Smooth muscle cell of the coronary artery (primary cell): ENCODE results near the gene TOGARAM1. TPM values are rescaled to one million over a fixed set of nuclear protein-coding genes. Genes with fewer than 3 reads are reported as not detected.

ENCODE experiments used
- total RNA-seq: library from RNA; depleted of rRNA; stranded (reverse); fragments of >200 nt; gene quantifications from 2 replicates; pipeline ENCODE4 v1.2.3, GENCODE V29; 2014; ENCODE audit warnings: low replicate concordance

TOGARAM1 gene
- total RNA-seq: 11.4 and 14.7 TPM in 2 replicates

GRCh38 chr14:44961554-44962333, at the start of gene TOGARAM1, which contains the start of gene KLHL28:
Gene TOGARAM1 (plus strand): TSS chr14:44962190. CDS start chr14:44962422, 232 bp downstream.
Gene KLHL28 (minus strand): TSS chr14:44961947. CDS start chr14:44945928, 16,019 bp downstream.

DNA sequence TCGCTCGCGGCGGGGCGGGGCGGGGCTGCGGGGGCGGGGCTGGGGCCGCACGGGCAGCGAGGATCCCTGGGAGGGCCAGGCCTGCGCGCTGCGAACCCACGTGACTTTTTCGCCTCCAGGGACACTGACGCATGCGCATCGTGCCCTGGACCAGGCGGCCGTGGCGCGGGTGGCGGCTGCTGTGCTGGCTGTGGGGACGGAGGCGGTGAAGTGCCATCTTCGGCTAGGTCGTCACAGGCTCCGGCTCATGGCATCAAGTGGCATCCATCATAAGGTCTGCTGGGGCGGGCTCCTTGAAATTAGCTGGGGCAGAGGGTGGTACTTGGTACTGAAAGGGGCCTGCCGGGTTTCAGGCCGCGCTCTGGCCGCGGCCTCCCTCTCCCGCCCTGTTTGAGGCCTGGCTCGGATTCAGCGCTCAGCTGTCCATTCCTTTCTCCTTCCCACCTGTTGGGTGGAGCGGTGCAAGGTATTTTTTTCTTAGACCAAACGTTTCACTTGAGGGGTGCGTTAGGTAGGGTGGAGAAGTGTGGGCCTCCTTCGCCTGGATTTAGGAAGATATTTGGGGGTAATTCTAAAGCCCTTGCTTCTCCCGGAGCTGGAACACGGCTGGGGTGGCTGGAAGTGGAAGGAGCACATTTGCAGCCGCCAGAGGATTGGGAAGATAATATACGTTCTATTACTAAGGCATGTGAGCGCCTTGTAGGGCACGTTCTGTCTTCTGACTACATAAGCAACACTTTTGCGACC, 122.2 kb downstream of the TOGARAM1 start, which contains the start of gene PRPF39:
Gene PRPF39 (plus strand): TSS at position 141 of the 747 bp plus-strand sequence. CDS start 11,124 bp downstream, outside the sequence.

Other genes starting within 250 kb of the TOGARAM1 start
- gene KLHL28, start 243 bp upstream of the TOGARAM1 start, total RNA-seq: 9.6 and 12.2 TPM in 2 replicates
- 19.5 and 39.9 TPM in 2 replicates for gene PRPF39, start 121.9 kb downstream of the TOGARAM1 start, total RNA-seq
- gene FKBP3, start 172.3 kb downstream of the TOGARAM1 start, total RNA-seq: 8.5 and 23.8 TPM in 2 replicates
- gene FANCM, start 173.7 kb downstream of the TOGARAM1 start, total RNA-seq: 2.2 and 4.1 TPM in 2 replicates